HG02885 (cell line): Measurements from ENCODE around the gene SLC8B1.
"Not testable (repeated sequence)": the region's sequence is repeated elsewhere in the genome, so short reads cannot be mapped to it uniquely, and the experiment has no call there.

ENCODE experiments used
- ATAC-seq: cut with Tn5 transposase; IDR thresholded peaks from one replicate; pipeline ENCODE4 v1.9.1; 2021; ENCODE audit warnings: mild to moderate bottlenecking; ENCODE audit not compliant: unreplicated experiment, poor library complexity

Gene SLC8B1

DNA sequence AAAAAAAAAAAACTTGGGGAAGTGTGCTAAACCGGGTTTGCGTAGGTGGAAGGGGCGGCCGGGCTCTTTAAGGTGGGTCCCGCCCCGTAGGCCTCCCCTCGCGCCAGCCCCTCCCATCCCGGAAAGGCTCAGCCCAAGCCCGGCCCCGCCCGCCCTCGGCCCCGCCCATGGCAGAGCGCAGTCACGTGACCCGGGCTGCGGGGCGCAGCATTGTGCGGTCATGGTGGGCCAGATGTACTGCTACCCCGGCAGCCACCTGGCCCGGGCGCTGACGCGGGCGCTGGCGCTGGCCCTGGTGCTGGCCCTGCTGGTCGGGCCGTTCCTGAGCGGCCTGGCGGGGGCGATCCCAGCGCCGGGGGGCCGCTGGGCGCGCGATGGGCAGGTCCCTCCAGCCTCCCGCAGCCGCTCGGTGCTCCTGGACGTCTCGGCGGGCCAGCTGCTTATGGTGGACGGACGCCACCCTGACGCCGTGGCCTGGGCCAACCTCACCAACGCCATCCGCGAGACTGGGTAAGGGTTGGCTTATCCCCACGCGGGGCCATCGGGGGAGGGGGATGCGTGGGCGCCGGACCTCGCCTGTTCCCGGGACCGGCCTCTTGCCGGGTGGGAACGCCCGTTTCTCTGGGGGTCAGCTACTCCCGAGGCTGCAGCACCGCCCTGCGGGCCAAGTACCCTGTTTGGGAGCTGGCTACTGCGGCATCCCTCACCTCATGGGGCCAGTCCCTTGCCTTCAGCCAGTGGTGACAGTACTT is 23.6 kb upstream of the SLC8B1 start, which contains the start of gene PLBD2:
TSS of gene PLBD2 (plus strand) at position 207 of the 752 bp plus-strand sequence. CDS start at position 221, 14 bp downstream.
- ATAC-seq = peak; percentile 94

DNA sequence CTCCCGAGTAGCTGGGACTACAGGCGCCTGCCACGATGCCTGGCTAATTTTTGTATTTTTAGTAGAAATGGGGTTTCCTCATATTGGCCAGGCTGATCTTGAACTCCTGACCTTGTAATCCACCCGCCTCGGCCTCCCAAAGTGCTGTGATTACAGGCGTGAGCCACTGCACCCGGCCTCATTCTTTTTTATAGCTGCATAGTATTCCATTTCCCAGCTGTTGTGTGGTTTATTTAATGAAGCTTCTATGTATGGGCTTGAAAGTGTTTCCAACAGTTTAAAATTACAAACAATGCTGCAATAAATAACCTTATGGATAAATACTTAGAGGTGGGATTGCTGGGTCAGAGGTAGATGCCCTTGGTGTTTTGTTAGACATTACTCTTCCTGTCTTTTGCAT is 19.3 kb upstream of the SLC8B1 start:
- ATAC-seq = not testable (repeated sequence)

DNA sequence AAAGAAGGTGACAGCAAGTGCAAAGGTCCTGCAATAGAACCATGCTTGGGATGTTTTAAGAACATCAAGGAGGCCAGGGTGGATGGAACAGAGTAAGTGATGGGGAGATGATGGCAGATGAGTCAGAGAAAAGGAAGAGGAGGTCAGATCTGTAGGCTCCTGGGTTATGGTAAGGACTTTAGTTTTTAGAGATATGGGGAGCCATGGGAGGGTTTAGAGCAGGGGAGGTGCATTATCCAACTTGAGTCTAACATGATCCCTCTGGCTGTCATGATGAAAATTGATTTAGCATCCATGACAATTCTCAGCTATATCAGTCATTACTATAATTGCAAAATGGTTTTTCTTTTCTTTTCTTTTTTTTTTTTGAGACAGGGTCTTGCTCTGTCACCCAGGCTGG is 16.2 kb upstream of the SLC8B1 start:
- ATAC-seq = no peak

DNA sequence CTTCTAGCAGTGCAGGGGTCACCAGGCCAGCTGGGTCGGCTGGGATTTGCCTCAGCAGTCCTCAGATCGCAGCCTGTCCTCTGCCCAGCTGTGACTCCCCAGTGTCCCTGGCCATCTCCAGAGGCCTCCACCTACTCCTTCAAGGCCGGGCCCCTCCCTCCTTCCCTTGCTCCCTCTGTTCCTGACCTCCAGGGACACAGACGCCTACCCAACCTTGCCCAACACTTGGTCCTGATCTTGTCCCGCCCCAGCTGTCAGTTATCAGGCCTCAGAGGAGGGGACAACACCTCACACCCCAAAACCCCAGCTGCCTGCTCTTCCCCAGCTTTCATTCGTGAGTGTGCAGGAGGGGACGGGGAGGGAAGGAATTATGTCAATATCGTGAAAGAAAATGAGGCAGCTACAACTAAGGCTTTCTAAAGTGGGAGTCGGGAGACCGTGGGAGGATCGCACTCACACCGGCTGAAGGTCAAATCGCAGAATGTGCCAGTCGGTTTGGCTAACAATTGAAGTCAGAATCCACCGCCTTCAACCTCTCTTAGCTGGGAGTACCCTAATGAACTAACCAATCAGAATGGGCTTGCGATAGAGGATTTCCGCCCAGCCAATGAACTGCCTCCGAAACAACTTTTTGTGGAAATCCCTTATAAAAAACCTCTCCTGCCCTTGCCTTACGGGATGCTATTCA is 14.1 kb upstream of the SLC8B1 start:
- no peak for ATAC-seq

DNA sequence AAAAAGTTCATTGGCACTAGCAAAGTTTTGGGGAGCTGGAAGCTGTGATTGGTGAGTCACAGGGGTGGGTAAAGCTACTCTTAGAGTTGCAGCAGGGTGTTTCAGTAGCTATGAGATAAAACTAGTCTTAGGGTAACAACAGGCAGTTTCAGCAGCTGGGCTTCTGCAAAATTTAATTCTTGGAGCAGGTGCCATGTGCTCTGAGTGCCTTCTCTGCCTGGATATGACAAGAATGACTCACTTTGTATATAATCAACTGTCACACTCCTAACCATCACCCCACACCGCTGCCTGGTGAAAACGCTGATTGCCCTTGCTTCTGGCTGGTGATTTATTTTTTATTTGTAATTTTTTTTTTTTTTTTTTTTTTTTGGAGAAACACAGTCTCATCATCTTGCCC is 13.0 kb upstream of the SLC8B1 start:
- no peak for ATAC-seq

DNA sequence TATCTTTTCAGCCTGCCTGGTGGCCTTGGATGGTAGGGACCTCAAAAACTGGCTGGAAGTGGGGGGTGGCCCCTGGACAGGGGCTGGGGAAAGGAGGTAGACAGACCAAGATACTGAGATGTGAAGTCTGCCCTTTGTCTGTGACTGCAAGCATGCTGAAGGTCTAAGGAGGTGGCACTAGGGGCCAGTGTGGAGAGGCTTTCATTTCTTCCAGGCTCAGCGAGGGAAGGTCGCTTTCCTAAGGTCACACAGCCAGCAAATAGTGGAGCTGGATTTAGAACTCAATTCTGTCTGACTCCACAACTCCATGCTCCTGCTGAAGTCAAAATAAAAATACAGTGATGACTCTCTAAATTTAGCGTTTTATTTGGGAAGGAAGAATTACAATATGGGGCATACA is 12.2 kb upstream of the SLC8B1 start:
- ATAC-seq = no peak

DNA sequence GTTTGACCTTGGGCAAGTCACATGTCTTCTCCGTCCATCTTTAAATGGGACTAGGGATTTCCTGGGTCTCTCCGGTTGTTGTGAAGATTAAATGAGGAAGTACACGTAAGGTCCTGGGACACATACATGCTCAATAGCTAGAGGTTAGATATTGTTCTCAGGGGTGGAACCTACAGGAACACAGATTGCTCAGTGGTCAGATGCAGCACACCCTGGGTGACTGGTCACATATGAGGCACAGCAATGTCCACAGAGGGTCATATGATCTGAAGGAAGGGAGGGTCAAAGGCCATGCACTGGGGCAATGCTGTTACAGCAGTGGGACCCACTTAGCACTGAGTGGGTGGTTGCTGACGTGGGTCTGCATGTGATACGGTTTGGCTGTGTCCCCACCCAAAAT is 11.4 kb upstream of the SLC8B1 start:
- no peak for ATAC-seq

DNA sequence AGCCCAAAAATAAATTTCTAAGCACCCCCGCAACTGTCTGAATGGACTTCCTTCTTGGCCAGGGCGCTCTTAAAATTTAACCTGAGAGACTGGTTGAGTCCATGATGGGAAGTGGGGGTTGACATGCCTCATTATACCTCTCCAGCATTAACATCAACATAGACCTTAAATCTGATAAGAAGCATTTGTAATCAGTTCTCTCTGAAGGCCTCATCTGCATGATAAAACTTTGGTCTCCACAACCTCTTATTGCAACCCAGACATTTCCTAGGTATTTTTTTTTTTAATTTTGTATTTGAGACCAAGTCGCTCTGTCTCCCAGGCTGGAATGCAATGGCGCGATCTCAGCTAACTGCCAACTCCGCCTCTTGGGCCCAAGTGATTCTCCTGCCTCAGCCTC is 10.4 kb upstream of the SLC8B1 start:
- ATAC-seq = no peak

DNA sequence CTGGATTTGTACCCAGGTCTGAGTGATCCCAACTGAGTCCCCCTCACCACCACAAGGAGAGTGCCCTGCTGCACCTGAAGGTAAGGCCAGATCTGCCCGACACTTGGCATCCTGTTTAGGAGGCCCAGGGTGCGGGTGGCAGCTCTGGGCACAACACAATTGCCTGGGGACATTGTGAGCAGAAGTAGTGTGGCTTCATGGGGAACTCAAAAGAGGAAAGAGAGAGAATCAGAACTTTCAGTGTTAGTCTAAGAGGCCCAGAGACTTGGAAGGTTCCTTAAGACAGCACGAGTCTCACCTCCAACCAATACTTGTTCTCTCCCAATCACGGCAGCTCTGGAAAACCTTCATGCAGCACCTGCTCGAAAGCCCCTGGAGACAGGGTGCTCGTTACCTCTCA is 6.6 kb upstream of the SLC8B1 start:
- ATAC-seq = no peak

DNA sequence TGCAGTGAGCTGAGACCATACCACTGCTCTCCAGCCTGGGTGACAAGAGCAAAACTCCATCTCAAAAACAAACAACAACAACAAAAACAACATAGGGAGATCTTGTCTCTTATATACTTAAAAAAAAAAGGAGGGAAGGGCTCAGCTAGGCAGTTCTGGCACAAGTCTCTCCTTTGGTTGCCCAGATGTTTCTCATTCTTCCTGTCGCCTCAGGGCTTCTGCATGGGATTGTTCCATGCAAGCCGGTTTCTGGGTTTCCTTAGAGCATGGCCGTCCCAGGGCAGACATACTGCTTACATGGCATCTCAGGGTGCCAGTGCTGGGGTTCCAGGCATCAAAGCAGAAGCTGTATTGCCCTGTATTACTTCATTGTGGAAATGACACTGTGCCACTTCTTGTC is 5.2 kb upstream of the SLC8B1 start:
- ATAC-seq = no peak

DNA sequence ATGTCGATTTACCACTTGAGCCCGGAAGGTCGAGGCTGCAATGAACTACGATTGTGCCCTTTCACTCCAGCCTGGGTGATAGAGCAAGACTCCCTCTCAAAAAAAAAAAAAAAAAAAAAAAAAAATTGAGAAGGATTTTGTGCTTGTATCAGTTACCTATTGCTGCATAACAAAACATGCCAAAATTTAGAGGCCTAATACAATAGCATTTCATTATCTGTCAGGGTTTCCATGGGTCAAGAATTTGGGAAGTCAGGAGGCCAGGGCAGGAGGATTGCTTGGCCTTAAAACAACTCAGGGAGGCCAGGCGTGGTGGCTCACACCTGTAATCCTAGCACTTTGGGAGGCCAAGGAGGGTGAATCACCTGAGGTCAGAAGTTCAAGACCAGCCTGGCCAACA is 4.6 kb upstream of the SLC8B1 start:
- no peak for ATAC-seq

DNA sequence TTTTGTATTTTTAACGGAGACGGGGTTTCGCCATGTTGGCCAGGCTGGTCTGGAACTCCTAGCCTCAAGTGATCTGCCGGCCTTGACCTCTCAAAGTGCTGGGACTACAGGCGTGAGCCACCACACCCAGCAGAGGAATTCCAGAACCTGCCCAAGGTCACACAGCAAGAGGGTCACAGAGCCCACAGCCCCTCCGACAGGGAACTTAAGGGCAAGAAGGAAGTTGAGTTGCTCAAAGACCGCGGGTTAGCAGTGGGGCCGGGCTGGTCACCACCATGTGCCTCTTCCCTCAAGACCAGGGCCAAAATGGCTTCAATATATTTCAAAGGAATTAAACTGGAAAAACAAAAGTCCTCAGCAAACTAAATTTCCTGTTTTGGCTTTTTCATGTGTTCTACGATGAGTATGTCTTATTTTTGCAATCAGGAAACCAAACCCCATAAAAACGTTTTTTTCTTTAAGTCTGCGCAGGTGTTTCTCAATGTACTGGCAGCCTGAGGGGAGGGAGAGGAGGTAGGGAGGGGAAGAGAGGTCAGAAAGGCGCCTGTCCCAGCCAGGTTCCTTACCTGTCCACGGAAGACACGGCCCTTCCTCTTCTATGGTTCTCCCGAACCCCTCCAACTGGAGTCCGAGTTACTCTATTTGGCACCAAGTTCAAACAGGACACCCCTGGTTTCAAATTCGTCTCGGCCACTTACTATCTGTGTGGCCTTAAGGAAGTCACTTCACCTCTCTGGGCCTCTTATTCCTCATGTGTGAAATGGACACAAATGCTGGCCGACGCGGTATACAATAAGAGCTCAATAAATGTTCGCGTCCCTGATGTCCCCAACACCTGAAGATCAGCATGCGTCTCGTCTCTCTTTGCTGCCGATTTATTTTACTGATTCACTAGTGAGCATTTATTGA is 778 bp downstream of the SLC8B1 start:
- ATAC-seq = peak; percentile 7

DNA sequence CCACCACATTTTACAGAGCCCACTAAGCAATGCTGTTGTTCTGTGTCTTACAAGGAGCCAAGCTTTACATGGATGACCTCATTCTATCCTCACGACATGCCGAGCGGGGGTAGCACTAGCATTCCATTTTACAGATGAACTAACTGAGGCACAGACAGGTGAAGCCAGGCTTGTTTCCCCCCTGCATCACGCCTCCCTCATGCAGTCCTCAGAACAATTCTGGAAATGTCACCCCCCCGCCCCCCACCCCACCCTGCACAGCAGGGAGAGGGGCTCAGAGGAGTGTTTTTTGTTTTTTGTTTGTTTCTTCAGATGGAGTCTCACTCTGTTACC is 1.5 kb downstream of the SLC8B1 start:
- ATAC-seq = no peak

DNA sequence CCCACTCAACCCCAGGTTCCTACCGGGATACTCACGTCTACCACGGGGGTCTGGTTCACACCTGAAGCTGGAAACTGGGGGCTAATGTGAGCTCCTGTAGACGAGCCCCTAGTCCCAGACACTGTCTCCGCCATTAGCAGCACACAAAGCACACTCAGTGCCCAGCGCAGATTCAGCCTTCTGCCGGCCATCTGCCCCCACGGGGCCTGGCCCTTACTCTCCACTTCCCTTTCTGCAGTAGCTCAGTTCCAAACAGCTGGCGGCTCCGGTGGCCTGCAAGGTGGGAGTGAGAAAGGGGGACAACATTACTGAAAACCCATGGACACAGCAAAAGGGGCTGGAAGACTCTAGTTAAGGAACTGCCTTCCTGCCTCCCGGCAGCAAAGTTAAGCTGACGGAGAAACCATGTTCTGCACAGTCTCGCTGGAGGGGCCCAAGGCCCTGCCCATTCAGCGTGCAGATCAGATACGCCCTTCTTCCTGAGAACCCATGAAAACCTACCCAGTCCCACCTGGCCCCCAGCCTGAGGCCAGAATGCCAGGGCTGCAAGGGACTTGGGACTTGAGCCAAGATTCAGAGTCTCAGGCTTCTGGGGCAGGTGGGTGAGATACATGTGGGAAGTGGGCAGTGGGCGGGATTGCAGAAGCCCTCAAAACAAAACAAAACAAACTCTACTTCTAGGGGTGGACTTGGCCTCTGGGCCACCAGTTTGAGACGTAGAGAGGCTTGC is 2.1 kb downstream of the SLC8B1 start:
- no peak for ATAC-seq

DNA sequence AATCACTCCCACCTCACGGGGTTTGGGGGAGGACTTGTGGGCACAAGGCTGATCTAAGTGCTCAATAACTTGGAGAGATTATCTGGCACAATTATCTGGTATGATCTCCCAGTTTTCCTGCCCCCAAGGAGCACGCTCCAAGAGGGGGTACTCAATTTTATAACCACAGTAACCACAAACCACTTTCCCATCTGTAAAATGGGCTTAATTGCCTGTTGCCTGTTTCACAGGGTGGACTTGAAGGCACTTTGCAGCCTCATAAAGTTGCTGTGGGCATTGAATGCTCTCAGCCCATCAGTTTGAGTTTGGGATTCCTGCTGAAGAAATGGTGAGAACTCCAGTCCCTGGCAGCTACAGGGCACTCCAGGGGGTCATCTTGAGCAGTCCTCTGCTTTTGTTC is 4.4 kb downstream of the SLC8B1 start:
- no peak for ATAC-seq

DNA sequence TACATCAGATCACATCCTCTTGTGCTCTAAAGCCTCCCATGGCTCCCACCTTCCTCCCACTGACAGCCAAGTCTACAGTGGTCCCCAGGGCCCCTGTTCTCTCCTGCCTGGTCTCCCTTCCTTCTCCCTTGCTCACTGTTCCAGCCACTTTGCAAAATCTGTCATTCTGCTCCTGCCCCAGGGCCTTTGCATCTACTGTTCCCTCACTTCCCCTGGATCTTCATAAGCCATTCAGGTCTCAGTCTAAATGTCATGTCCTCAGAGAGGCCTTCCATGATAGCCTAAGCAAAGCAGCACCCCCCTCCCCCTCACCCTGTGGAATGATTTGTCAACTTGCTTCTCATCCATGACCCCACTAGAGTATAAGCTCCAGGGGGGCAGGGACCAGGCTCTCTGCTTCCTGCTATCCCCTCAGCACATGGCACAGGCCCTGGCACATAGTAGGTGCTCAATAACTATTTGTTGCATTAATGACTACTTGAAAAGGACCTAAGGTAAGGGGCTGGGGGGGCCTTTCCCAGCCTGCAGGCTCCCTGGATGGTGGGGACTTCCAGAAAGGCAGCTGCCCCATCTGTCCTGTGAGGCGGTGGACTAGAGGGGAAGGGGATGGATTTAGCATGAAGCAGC is 5.0 kb downstream of the SLC8B1 start:
- ATAC-seq = no peak

DNA sequence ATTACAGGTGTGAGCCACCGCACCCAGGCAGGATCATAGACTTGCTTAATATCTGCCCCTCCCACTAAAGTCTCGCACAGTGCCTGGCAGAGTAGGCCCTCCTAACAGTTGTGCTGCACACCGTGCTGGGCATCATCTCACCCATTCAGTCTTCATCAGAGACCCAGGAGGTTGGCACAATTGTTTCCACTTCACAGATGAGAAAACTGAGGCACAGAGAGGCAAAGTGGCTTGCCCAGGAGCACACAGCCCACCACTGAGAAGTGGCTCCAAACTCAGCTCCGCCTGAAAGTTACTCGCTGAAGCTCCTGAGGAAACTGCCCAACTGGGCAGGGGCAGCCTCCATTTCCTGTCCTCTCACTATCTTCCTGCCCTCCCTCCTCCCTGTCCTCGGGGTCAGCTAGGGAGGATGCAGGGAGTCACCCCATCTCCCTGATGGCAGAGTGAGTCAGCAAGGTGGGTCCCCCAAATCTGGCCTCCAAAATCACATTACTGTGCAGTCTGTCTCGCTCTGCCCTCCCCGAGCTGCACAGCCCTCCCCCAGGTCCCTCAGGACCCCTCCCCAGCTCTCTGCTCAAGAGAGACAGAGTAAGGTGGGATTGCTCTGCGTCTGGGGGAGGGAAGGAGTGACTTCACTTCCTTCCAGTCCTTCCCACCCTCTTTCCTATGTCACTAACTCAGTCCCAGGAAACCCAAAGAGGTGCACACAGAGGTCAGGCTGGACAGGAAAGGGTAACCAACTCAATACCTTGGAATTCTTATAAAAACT is 5.7 kb downstream of the SLC8B1 start:
- ATAC-seq = no peak

DNA sequence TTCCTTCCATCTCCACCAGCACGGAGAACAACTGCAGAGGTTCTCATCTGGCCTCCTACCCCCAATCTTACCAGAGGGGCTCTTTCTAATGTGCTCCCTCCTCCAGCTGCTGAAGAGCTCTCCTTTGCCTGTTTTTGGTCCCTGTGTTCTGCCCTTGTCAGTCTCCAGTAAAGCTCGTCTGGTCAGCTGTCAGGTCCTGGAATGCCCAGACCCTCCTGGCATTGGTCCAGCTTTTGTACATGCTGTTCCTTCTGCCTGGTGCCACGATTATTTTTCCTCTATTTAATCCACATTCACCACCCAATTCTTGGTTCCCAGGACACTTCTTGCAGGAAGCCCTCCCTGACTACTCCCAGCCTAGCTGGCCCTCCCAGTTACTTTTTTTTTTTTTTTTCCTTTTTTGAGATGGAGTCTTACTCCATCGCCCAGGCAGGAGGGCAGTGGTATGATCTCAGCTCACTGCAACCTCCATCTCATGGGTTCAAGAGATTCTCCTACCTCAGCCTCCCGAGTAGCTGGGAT is 6.5 kb downstream of the SLC8B1 start:
- ATAC-seq = no peak

DNA sequence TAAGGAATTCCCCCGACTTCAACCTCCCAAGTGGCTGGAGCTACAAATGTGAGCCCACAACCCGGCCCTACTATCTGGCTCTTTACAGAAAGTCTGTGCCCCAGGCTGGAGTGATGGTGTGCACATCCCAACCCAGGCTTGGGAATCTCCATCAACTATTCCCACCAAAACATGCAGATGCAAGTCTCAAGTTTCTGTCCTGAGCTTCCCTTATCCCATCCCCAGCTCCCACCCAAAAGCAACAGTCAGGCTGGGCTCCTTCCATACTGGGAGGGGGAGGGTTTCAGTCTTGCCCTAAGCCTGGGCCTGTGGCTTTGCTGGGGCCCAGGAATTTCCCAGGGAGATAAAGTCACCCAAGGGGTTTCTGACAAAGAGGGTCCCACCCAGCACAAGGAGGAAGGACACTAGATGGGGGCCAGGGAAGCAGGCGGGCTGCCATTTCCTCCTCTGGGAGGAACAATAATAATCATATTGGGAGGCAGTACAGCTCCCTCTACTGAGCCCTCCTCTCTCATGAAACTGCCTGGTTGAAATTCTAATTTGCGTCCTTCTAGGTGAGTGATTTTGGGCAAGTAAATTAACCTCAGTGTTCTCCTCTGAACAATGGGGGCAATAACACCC is 8.0 kb downstream of the SLC8B1 start:
- ATAC-seq = no peak
